ENCODE data around the gene PDGFC. TPM values are rescaled to one million over a fixed set of nuclear protein-coding genes. Genes with fewer than 3 reads are reported as not detected.

Gene PDGFC
- total RNA-seq, 1 experiment from 2014 or later = 17.0 TPM

- no peak for DNase-seq (ENCODE audit: low spot score)
Measured at GRCh38 chr4:156786713-156787112, 184.9 kb downstream of the PDGFC start.

GRCh38 chr4:156784970-156785369 lies 186.6 kb downstream of the PDGFC start:
- no peak for DNase-seq (ENCODE audit: low spot score)

- no peak for DNase-seq (ENCODE audit: low spot score)
Measured at GRCh38 chr4:156783966-156784365, 187.6 kb downstream of the PDGFC start.

- no peak for DNase-seq (ENCODE audit: low spot score)
Measured at GRCh38 chr4:156782491-156782890, 189.1 kb downstream of the PDGFC start.

DNA sequence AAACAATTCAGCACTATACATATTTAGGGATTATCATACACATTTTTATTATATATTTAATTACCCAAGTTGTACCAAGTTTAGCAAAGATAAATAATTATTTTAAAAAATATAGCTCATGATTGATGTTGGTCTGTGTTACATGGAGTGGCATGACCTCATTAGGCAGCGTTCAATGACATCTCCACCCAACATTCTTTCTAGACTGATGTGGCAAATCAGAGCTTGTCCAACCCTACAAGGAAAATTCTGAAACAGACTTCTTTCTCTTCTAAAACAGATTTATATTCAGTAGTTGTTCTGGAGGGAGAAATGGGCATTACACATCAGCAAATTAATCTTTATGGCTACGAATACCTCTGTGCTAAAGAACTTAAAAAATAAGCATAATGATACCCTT lies 189.7 kb downstream of the PDGFC start:
- peak; percentile 70 for DNase-seq (ENCODE audit: low spot score)

GRCh38 chr4:156779774-156780173 lies 191.8 kb downstream of the PDGFC start:
- peak; percentile 77 for DNase-seq (ENCODE audit: low spot score)

- no peak for DNase-seq (ENCODE audit: low spot score)
Measured at GRCh38 chr4:156779042-156779441, 192.6 kb downstream of the PDGFC start.

GRCh38 chr4:156778606-156779005 lies 193.0 kb downstream of the PDGFC start:
- peak; percentile 75 for DNase-seq (ENCODE audit: low spot score)

DNA sequence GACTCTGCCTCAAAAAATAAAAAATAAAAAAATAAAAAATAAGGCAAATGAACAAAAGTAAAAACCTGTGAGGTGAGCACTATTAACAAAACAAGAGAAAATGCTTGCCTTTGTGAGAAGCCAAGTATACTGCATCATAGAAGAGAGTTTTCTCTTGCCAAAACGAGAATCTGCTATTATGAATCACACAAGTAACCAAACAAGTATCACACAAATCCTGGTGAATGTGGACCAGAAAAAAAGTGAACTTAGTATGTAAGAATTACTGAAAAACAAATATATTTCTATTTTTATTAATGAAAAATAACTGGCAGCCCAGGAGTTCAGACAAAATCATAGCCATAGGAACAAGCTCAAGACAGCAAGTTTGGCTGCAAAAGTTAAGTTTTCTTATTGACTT lies 193.5 kb downstream of the PDGFC start:
- no peak for DNase-seq (ENCODE audit: low spot score)

DNA sequence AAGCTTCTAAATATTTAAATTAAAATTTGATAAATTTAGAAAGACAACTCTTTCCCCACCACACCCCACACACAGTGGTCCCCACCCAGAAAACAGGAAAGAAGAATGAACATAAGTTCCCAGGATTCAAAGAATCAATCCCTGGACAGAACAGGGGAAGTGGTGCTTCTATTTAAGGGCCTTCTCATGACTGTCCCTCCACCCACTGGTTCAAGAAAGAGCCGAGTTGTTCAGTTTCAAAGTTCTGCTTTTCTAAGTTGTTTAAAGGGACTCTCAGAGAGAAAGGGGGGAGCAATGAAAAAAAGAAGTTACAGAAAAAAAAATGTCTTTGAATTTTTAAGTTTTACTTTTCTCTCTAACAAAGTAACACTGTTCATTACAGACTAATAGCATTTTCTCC lies 195.8 kb downstream of the PDGFC start:
- DNase-seq (ENCODE audit: low spot score) = no peak

DNA sequence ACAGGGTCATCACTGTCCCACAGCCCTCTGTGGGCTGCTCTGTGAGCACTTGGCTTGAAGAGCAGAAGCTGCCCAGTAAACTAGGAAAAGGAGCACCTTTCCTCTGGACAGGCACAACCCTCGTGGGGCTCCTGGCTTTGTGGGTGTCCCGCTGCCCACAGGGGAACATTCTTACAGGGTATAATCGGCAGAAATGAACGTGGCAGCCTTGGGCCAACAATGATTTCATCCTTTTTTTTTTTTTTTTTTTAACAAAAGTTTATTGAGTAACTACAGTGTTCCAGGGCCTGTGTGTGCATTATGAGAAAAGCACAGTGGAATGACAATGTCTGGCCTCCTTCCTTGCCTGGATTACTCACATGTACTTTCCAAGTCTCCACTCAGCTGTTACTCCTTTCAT lies 197.2 kb downstream of the PDGFC start:
- DNase-seq (ENCODE audit: low spot score) = no peak

GRCh38 chr4:156773648-156774357 lies 197.8 kb downstream of the PDGFC start:
- no peak for DNase-seq (ENCODE audit: low spot score)

DNA sequence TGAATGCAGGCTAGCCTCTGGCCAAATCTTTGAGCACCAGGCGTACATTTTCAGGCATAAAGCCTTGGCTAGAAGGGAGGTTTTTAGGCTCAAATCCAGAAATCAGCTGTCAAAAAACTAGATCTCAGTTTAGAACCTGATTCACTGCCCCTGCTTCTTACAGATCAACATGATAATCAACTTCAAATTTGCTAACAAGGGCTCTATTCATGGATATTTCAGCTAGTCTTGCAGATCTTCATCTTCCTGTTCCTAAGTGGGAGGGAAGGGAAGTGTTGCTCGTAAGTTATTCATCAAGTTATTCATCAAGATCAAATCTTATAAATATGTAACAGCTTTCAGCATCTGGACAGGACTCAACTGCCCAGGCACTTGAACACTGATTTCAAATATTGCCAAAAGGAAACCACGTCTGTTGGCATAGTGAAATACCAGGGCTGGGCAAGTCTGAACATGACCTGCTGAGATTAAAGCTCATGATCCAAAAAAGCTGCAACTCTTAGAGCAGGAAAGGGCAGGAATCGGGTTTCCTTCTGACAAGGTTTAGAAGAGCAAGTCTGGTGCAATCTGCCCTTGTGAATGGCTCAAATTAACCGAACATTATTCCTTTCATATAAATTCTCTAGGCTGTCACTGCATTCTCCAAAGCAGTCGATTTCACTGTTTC lies 200.3 kb downstream of the PDGFC start:
- peak; percentile 77 for DNase-seq (ENCODE audit: low spot score)

GRCh38 chr4:156770140-156770539 lies 201.5 kb downstream of the PDGFC start:
- no peak for DNase-seq (ENCODE audit: low spot score)

DNA sequence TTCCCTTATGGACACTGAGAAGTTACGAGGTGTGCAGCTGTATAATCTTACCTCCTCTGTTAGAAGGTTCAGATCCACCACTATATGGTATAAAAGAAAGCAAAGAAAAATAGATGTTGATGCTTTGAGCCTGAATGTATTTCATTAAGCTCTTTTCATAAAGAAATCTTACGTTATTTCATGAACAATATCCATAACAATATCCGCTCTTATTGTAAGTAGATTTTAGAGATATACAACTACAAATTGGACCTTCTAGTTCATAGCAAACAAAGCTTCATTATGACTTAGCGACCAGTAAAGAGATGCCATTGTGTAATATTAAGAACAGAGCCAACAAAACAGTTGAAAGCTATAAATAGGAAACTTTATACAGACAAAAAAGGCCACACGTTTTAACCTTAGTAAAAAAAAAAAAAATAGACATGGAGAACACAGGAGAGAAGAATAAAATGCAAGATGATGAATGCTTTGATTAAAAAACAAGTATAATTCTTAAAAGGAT lies 203.6 kb downstream of the PDGFC start:
- DNase-seq (ENCODE audit: low spot score) = no peak

GRCh38 chr4:156766846-156767245 lies 204.8 kb downstream of the PDGFC start:
- DNase-seq (ENCODE audit: low spot score) = no peak

DNA sequence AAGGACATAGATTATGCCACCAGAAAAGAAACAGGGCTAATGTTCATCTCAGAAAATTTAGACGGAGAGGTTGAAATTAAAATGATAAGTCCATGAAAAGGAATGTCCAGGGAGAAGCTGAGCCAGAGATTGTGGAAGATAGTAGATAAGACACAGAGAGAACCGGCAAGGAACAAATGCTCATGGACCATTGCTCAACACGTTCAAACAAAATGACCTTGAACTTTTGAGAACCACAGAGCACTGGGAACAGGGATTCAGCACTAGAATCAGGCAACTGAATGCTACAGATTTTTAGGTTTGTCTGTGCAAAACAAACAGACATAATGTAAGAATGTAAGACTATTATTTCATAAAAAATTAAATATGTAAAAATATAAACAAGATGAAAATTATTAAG lies 206.3 kb downstream of the PDGFC start:
- DNase-seq (ENCODE audit: low spot score) = no peak

GRCh38 chr4:156764846-156765245 lies 206.8 kb downstream of the PDGFC start:
- DNase-seq (ENCODE audit: low spot score) = no peak

- DNase-seq (ENCODE audit: low spot score) = no peak
Measured at GRCh38 chr4:156764145-156764544, 207.5 kb downstream of the PDGFC start.

DNA sequence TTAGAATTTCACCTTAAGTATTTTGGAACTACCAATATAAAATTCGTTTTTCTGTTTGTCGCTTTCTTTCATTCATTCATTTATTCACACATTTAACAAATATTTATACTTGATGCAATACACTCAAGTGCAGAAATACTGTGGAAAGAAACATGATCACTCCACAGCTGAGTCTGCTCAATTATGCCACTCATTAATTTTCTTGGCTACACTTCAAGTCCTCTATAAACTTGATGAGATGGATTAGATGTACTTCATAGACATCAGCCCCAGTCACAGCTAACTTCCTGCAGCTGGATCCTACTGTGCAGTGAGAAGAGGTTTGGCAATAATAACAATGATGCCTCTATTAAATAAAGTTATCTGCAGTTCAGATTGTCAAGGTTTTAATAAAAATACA lies 208.1 kb downstream of the PDGFC start:
- DNase-seq (ENCODE audit: low spot score) = peak; percentile 36

DNA sequence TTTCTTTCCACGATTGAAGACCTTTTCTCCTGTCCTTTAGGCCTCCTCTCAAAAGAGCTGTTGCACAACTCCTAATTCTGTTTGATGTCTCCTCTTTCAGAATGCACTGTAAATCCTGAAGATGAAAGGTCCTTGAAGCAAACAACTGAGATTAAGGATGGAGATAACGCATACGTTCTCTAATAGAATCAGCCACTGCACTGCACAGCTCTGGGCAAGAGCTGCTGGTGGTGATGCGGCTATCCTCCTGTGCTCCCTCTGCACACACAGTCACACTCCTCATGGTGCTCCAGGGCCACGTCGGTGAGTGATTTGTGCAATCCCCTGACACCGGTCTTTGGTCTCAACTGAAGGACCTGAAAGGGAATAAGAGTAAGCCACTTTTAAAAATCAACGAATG lies 208.7 kb downstream of the PDGFC start:
- no peak for DNase-seq (ENCODE audit: low spot score)

DNA sequence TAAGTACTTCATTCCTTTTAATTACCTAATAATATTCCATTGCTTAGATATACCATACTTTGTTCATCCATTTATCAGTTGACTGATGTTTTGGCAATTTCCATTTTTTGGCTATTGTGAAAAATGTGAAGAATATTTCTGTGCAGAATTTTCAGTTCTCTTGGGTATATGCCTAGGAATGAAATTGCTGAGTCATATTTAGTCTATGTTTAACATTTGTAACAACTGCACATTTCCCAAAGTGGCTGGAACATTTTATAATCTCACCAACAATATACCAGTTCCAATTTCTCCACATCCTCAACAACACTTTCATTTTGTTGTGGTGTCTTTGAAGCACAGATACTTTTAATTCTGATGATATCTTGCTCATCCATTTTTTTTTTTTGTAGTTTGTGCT lies 215.5 kb downstream of the PDGFC start:
- no peak for DNase-seq (ENCODE audit: low spot score)
